Adrenal gland (tissue), 5 donors: Measurements from ENCODE around the gene PTDSS2.

Source experiments
- CTCF ChIP-seq, 6 experiments: fragments of 450-650 bp in 4 of 6; fragments of 200-600 bp in 2 of 6; sonication (generic) in 1 of 6; IDR thresholded peaks; 1 replicate in 5 of 6; 2 replicates in 1 of 6; pipeline versions ENCODE4 v1.5.1 to v1.8.0; 2016 to 2021; ENCODE audit warnings: antibody characterized with exemption in 6 of 6, mild to moderate bottlenecking in 2 of 6, moderate library complexity in 1 of 6
- POLR2A ChIP-seq, 2 donors: fragments of 450-650 bp; IDR thresholded peaks; one replicate each; pipeline ENCODE4 v1.6.1; 2017; ENCODE audit warnings: antibody characterized with exemption in 2 of 2, mild to moderate bottlenecking in 2 of 2, moderate library complexity in 1 of 2
- donor health status: DM: no; HTN: no; CAD: no.

- no peak for TF ChIP-seq POLR2A (IDR thresholded peaks at IDR 0.05)
- no peak for TF ChIP-seq CTCF (IDR thresholded peaks at IDR 0.05)
Measured at GRCh38 chr11:432501-433100, 17.5 kb upstream of the PTDSS2 start.
